Left hindlimb (tissue), 1 donor: ENCODE measurements around the gene ZC3H7A.
"Not testable (repeated sequence)": the region's sequence is repeated elsewhere in the genome, so short reads cannot be mapped to it uniquely, and the experiment has no call there.

ENCODE experiments used
- DNase-seq: peaks from one replicate; pipeline ENCODE4 v3.0.0-alpha.2; 2018

ZC3H7A gene

GRCh38 chr16:11797166-11797956 is at the start of gene ZC3H7A:
TSS of gene ZC3H7A (minus strand) at chr16:11797258. CDS start at chr16:11782354, 14,904 bp downstream.
- DNase-seq = peak; percentile 98

- DNase-seq = no peak
Measured at GRCh38 chr16:11844499-11844898, 47.4 kb upstream of the ZC3H7A start.

- no peak for DNase-seq
Measured at GRCh38 chr16:11843861-11844260, 46.8 kb upstream of the ZC3H7A start.

GRCh38 chr16:11843206-11843605 is 46.1 kb upstream of the ZC3H7A start:
- no peak for DNase-seq

GRCh38 chr16:11841026-11841425 is 44.0 kb upstream of the ZC3H7A start:
- DNase-seq = no peak

GRCh38 chr16:11836650-11837244 is 39.7 kb upstream of the ZC3H7A start:
- no peak for DNase-seq

GRCh38 chr16:11835891-11836649 is 39.0 kb upstream of the ZC3H7A start:
- no peak for DNase-seq

GRCh38 chr16:11835309-11835708 is 38.3 kb upstream of the ZC3H7A start:
- no peak for DNase-seq

- no peak for DNase-seq
Measured at GRCh38 chr16:11833951-11834695, 37.1 kb upstream of the ZC3H7A start.

- DNase-seq = no peak
Measured at GRCh38 chr16:11828696-11829095, 31.6 kb upstream of the ZC3H7A start.

GRCh38 chr16:11825520-11826165 is 28.6 kb upstream of the ZC3H7A start:
- DNase-seq = not testable (repeated sequence)

- no peak for DNase-seq
Measured at GRCh38 chr16:11824362-11824761, 27.3 kb upstream of the ZC3H7A start.

- not testable (repeated sequence) for DNase-seq
Measured at GRCh38 chr16:11823645-11824044, 26.6 kb upstream of the ZC3H7A start.

GRCh38 chr16:11819798-11820197 is 22.7 kb upstream of the ZC3H7A start:
- DNase-seq = no peak

GRCh38 chr16:11818970-11819369 is 21.9 kb upstream of the ZC3H7A start:
- not testable (repeated sequence) for DNase-seq

GRCh38 chr16:11816123-11816522 is 19.1 kb upstream of the ZC3H7A start:
- no peak for DNase-seq

GRCh38 chr16:11814800-11815199 is 17.7 kb upstream of the ZC3H7A start:
- not testable (repeated sequence) for DNase-seq

- DNase-seq = no peak
Measured at GRCh38 chr16:11806721-11807120, 9.7 kb upstream of the ZC3H7A start.

GRCh38 chr16:11805556-11805955 is 8.5 kb upstream of the ZC3H7A start:
- DNase-seq = no peak

- DNase-seq = no peak
Measured at GRCh38 chr16:11801481-11802021, 4.5 kb upstream of the ZC3H7A start.

GRCh38 chr16:11800382-11800718 is 3.3 kb upstream of the ZC3H7A start:
- DNase-seq = no peak
